Aorta (tissue), 5 donors: ENCODE data around the gene CTNNBIP1. TPM values are rescaled to one million over a fixed set of nuclear protein-coding genes. Genes with fewer than 3 reads are reported as not detected.
A peak's percentile ranks its signal among the peaks of the same experiment; 100 is the strongest.

Source experiments
- ATAC-seq: fragments of 200-7000 bp; cut with Tn5 transposase; one replicate; pipeline ENCODE4 v1.9.1; 2022; ENCODE audit warnings: moderate library complexity; ENCODE audit not compliant: low FRiP score
- DNase-seq, 2 donors: peaks; one replicate each; pipeline ENCODE4 v3.0.0-alpha.2; 2020
- H3K27ac ChIP-seq, 2 donors: one replicate each; pipeline ENCODE4 v1.5.1; 2013; ENCODE audit warnings: low read length in 2 of 2, mild to moderate bottlenecking in 2 of 2, moderate library complexity in 2 of 2, control low read depth in 1 of 2, inconsistent platforms in 1 of 2, low read depth in 1 of 2
- H3K27me3 ChIP-seq, 2 donors: one replicate each; pipeline ENCODE4 v1.6.1; 2013; ENCODE audit warnings: control low read depth in 1 of 2, low read length in 1 of 2, mild to moderate bottlenecking in 1 of 2, moderate library complexity in 1 of 2; ENCODE audit not compliant: insufficient read depth in 2 of 2, control insufficient read depth in 1 of 2
- H3K36me3 ChIP-seq, 2 donors: one replicate each; pipeline ENCODE4 v1.6.1; 2013; ENCODE audit warnings: control low read depth in 1 of 2, low read length in 1 of 2, mild to moderate bottlenecking in 1 of 2; ENCODE audit not compliant: insufficient read depth in 2 of 2, control insufficient read depth in 1 of 2
- H3K4me1 ChIP-seq, 2 donors: one replicate each; pipeline ENCODE4 v1.6.1; 2013; ENCODE audit warnings: low read length in 2 of 2, control low read depth in 1 of 2, mild to moderate bottlenecking in 1 of 2, moderate library complexity in 1 of 2; ENCODE audit not compliant: insufficient read depth in 2 of 2, control insufficient read depth in 1 of 2
- H3K4me3 ChIP-seq, 2 donors: one replicate each; pipeline ENCODE4 v1.5.1; 2013; ENCODE audit warnings: low read length in 2 of 2, control low read depth in 1 of 2, mild to moderate bottlenecking in 1 of 2
- H3K9me3 ChIP-seq: one replicate; pipeline ENCODE4 v1.6.1; 2013; ENCODE audit warnings: mild to moderate bottlenecking, low read length; ENCODE audit not compliant: control insufficient read depth
- WGBS, 2 donors: extraction: QIAGEN DNeasy Blood & Tissue Kit; methylation state at CpG; one replicate each; pipeline ENCODE4 v1.1.7; 2013; 5-methylcytosine and 5-hydroxymethylcytosine counted together
- intact Hi-C, 2 donors: fragments of 100-400 bp; cut with DNase I; formaldehyde crosslinking; loops; one replicate each; pipeline versions ENCODE4 v1.14.2 to v1.15.0; 2022
- polyA plus RNA-seq, 2 donors: library from polyadenylated mRNA; stranded (reverse); fragments of 200-250 nt; gene quantifications; one replicate each; pipeline ENCODE4 v1.2.3, GENCODE V29; 2013
- total RNA-seq, 2 donors: library from RNA; stranded (reverse); fragmentation: NEBNext Ultra II Directional; extraction: Animal tissue kit (Norgen Biotek cat#: 25700); gene quantifications; one replicate each; pipeline ENCODE4 v1.2.1, GENCODE V29; 2021
- donor health status: healthy with polysubstance abuse.
- donor health status: Bipolar disorder and iron deficiency.
- donor health status: DM: no; HTN: no; CAD: no.
- donor health status: DM: no; HTN: no; CAD: no.
- donor health status: DM: yes; HTN: yes; CAD: no.

Gene CTNNBIP1
- total and polyA plus RNA-seq, 4 donors, result 8.4 to 18.8 (median 14.3) TPM

DNA sequence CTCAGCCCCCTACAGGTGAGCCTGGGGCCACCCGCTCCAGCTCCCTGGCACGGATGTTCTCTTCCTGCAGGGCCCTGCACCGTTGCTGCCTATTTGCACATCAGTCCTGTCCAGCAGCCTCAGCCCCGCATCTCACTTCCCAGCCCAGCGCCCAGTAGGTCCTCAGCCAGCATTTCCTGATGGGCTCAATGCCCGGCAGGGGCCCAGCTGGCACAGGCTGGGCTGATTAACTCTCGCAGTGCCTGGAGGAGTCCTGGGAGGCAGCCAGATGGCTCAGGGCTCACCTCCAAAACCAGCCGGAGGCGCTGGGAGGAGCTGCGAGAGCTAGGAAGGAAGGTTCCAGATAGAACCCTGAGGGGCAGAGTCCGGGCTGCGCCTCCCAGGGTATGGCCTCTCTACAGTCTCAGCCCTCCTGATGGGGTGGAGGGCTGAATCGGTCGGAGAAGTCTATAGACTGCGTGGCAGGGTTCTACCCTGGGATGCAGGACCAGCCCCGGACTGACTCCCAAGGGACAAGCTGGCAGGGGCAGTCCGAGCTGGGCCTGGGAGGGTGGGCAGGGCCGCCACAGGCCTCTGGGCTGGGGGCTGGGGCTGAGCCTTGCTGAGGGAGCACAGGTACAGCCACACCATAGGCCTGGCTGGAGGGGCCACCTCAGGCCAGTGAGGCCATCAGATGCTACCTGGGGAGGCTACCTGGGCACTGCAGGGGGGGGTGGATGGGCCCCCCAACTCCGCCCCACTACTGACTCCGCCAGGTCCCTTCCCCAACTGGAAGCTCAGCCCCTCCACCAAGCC, 67.1 kb downstream of the CTNNBIP1 start:
- DNase-seq, result peak in 1 of 2 donors; percentile 73
- intact Hi-C loops, result no loop called here
- no peaks in the 10 kb centered on the region for H3K9me3 ChIP-seq
- 18 to 23% methylated on average over 20 of the region's 20 CpGs for WGBS, 2 donors
- H3K36me3 ChIP-seq, result no peaks in the 10 kb centered on the region
- H3K4me3 ChIP-seq, result no peak overlapping the region
- no peaks in the 10 kb centered on the region for H3K4me1 ChIP-seq
- H3K27me3 ChIP-seq, result no peaks in the 10 kb centered on the region
- H3K27ac ChIP-seq, result no peak overlapping the region
- ATAC-seq, result no peak

DNA sequence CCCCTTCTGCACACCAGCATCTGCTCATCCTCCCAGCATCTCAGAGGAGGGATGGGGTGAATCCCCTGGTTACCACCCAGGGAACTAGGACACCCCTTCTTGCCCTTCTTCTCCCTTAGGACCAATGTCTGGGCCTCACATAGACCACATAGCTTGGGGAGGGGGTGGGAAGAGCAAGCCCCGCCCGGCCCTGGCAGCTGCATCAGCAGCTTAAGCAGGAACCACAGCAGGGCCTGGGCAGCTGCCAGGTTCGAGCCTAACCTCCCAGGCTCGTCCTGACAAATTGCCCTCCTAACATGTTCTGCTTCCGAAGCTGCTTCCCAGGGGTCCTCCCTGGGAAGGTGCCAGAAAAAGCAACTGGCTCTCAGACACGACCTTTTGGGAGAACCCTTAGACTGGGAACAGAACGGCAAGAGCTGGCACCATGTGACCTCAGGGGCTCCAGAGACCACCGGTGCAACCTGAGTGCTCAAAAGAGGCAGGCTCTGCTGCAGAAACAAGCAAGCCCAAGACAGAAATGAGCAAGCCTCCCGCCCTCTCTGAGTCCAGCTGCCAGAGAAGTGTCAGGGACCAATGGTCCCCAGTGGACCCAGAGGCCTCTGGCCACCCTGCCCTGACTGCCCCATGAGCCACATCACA, 67.9 kb downstream of the CTNNBIP1 start:
- H3K36me3 ChIP-seq, result no peaks in the 10 kb centered on the region
- no peak overlapping the region for H3K4me3 ChIP-seq
- intact Hi-C loops, result no loop called here
- H3K27ac ChIP-seq, result no peak overlapping the region
- 46 to 50% methylated on average over 9 of the region's 9 CpGs for WGBS, 2 donors
- H3K9me3 ChIP-seq, result no peaks in the 10 kb centered on the region
- H3K4me1 ChIP-seq, result no peaks in the 10 kb centered on the region
- no peak for ATAC-seq
- peak in 1 of 2 donors; percentile 62 for DNase-seq
- no peaks in the 10 kb centered on the region for H3K27me3 ChIP-seq

DNA sequence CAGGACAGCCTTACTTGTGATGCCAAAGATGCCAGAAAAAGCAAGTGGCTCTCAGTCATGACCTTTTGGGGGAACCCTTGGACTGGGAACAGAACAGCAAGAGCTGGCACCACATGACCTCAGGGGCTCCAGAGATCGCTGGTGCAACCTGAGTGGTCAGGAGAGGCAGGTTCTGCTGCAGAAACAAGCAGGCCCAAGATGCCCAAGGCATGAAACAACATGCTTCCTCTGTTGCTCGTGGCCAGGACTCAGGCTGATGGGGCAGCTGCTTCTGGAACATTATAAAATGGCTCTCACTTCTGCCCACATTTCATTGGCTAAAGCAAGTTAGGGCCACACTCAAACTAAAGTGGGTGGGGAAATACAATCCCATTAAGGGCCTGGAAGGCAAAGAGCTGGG, 68.6 kb downstream of the CTNNBIP1 start:
- Histone ChIP-seq H3K9me3 (no peaks in the 10 kb centered on the region), H3K27me3 (no peaks in the 10 kb centered on the region), H3K4me1 (no peaks in the 10 kb centered on the region), H3K36me3 (no peaks in the 10 kb centered on the region), H3K4me3 (no peak overlapping the region), H3K27ac (no peak overlapping the region)
- no peak for DNase-seq
- intact Hi-C loops, result no loop called here
- ATAC-seq, result no peak
- 95 to 96% methylated on average over 2 of the region's 2 CpGs for WGBS, 2 donors

DNA sequence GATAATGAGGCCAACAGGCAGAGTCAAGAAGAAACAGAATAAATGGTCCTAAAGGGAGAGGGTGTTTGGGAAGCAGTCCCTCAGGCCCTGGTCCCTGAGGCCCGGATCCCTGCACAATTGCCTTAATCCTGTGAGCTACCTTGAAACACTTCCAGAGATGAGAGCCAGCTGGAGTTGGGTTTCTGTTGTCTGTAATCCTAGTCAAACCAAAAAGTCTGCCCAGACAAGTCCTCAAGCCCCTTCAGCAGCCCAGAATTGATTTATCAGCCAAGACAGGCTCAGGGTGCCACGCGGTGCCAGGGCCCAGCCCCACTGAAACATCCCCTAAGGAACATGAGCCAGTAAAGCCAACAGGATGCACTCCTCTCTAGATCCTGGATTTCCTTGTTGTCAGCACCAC, 69.9 kb downstream of the CTNNBIP1 start:
- no peak overlapping the region for H3K4me3 ChIP-seq
- H3K36me3 ChIP-seq, result no peaks in the 10 kb centered on the region
- 25 to 26% methylated on average over 3 of the region's 3 CpGs for WGBS, 2 donors
- H3K27ac ChIP-seq, result no peak overlapping the region
- ATAC-seq, result no peak
- intact Hi-C loops, result no loop called here
- DNase-seq, result peak in 1 of 2 donors; percentile 27
- no peaks in the 10 kb centered on the region for H3K9me3 ChIP-seq
- H3K27me3 ChIP-seq, result no peaks in the 10 kb centered on the region
- no peaks in the 10 kb centered on the region for H3K4me1 ChIP-seq

DNA sequence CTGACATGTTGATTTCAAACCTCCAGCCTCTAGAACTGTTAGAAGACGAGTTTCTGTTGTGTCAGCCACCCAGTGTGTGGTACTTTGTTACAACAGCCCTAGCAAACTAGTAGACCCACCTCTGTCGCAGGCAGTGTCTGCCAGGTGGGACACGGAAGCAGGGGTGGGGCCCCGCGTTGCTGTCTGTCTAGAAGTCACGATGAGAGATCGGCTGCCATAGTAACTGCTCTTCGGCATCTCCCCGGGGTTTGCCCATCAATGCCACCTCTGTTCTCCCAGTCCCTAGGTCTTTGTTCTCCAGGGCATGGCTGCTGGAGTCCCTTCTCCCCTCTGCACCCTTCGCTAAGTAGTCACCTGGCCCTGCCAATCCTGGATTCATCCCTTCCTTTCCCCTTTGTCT, 71.1 kb downstream of the CTNNBIP1 start:
- Histone ChIP-seq H3K9me3 (no peaks in the 10 kb centered on the region), H3K36me3 (no peaks in the 10 kb centered on the region), H3K27ac (no peak overlapping the region), H3K27me3 (no peaks in the 10 kb centered on the region), H3K4me3 (no peak overlapping the region), H3K4me1 (no peaks in the 10 kb centered on the region)
- ATAC-seq (no peak), DNase-seq (peak in 1 of 2 donors; percentile 65)
- WGBS, 2 donors, result 95 to 98% methylated on average over 10 of the region's 10 CpGs
- intact Hi-C loops, result no loop called here

DNA sequence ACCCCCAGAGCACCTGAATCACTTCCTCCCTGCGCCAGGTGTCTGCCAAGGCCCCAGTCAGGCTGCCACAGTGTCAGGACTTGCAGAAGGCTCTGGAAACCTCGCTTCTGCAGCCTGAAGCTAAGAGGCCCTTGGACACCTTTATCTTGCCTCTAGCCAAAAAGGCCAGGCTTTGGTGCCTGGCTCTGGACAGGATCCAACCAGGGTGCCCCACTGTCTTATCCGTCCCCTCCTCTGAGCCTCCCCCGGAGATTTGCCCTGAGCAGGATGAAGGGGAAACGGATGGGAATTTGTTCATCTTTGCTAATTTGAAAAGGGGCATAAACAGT, 73.5 kb downstream of the CTNNBIP1 start:
- Histone ChIP-seq H3K36me3 (no peaks in the 10 kb centered on the region), H3K4me1 (no peaks in the 10 kb centered on the region), H3K27ac (no peak overlapping the region), H3K4me3 (no peak overlapping the region), H3K9me3 (no peaks in the 10 kb centered on the region), H3K27me3 (no peaks in the 10 kb centered on the region)
- ATAC-seq (no peak), DNase-seq (no peak)
- intact Hi-C loops, result no loop called here
- 82 to 87% methylated on average over 5 of the region's 5 CpGs for WGBS, 2 donors

DNA sequence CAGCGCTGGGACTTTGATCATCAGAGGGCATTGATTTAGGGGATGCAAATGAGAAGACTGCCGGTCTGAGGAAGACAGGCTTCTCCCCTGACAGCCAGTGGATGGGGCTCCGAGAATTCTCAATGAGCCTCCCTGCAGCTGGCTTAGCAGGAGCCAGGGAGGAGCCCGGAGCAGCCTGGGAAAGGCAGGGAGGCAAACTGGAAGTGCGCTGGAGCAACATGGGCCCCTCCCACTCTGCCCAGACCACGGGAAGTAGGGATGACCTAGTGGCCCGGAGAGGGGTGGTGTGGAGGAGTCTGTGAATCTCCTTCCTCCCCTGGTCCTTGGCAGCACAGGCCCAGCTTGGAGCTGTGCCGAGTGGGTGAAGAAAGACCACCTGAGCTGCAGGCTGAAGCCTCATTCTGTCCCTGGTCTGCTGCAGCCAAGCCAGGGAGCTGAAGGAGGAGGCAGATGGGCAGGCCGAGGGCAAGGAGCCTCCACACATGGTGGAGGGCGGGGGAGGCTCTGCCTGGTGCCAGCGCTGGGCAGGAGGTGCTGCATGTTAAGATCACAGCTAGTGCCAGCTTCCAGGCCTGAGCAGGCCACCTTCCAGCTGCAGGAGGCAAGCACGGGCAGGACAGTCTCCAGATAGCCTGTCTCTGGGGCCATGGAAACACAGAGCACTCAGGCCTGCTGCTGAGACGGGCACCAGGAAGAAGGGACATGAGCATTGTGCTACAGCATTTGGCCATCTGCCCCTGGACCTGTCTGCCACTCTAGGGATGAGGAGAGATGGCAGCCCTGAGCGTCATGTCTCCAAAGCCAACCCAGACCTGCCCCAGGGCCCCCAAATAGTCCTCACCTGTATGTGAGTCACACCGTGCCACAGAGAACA, 74.1 kb downstream of the CTNNBIP1 start:
- Histone ChIP-seq H3K4me1 (no peaks in the 10 kb centered on the region), H3K4me3 (no peak overlapping the region), H3K9me3 (no peaks in the 10 kb centered on the region), H3K27me3 (no peaks in the 10 kb centered on the region), H3K27ac (no peak overlapping the region), H3K36me3 (no peaks in the 10 kb centered on the region)
- intact Hi-C loops, result no loop called here
- 28 to 31% methylated on average over 15 of the region's 15 CpGs for WGBS, 2 donors
- ATAC-seq (peak; percentile 70), DNase-seq (peak in 1 of 2 donors; percentile 69)

DNA sequence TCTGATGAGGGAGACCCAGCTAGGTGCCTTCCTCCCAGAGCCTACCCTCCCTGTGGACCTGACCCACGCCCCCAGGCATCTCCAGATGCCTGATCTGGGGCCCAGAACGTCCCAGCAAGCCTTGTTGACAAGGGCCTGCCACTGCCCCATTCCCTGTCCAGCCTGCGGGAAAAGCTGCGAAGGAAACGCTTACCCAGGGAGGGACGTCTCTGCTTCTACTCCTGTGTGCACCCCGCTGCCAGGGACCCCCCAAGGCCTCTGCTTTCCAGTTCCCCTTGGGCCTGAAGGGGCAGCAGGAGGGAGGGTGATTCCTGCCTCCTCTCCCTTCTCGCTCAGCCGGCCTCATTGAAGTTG, 74.7 kb downstream of the CTNNBIP1 start:
- Histone ChIP-seq H3K27me3 (no peaks in the 10 kb centered on the region), H3K27ac (no peak overlapping the region), H3K4me1 (no peaks in the 10 kb centered on the region), H3K36me3 (no peaks in the 10 kb centered on the region), H3K9me3 (no peaks in the 10 kb centered on the region), H3K4me3 (no peak overlapping the region)
- ATAC-seq, result peak; percentile 13
- intact Hi-C loops, result no loop called here
- DNase-seq, result peak in 1 of 2 donors; percentile 69
- WGBS, 2 donors, result 55 to 67% methylated on average over 9 of the region's 9 CpGs
